GM23338 (cell line): Measurements from ENCODE around the gene JTB. TPM values are rescaled to one million over a fixed set of nuclear protein-coding genes. Genes with fewer than 3 reads are reported as not detected.

Source experiments
- ATAC-seq: fragments of 200-7000 bp; cut with Tn5 transposase; 3 replicates; pipeline ENCODE4 v1.9.1; 2020
- DNase-seq: peaks from one replicate; pipeline ENCODE4 v3.0.0-alpha.2; 2015; ENCODE audit warnings: low spot score
- H2AFZ ChIP-seq: fragments of 200-600 bp; sonication (generic); 2 replicates; pipeline ENCODE4 v1.8.0; 2016; ENCODE audit warnings: antibody characterized with exemption, mild to moderate bottlenecking, moderate library complexity
- H3F3A ChIP-seq: fragments of 200-600 bp; sonication (generic); replicated peaks from 2 replicates; pipeline ENCODE4 v1.8.0; 2017; ENCODE audit warnings: antibody characterized with exemption, mixed run types, low read depth
- H3K27ac ChIP-seq: fragments of 200-600 bp; sonication (generic); 2 replicates; pipeline ENCODE4 v1.6.1; 2016; ENCODE audit warnings: low read depth
- H3K27me3 ChIP-seq: fragments of 200-600 bp; sonication (generic); 2 replicates; pipeline ENCODE4 v1.8.0; 2016; ENCODE audit warnings: mild to moderate bottlenecking, mixed run types, moderate library complexity; ENCODE audit not compliant: insufficient read depth
- H3K36me3 ChIP-seq: fragments of 200-600 bp; sonication (generic); 2 replicates; pipeline ENCODE4 v1.8.0; 2016; ENCODE audit warnings: mild to moderate bottlenecking; ENCODE audit not compliant: insufficient read depth
- H3K4me1 ChIP-seq: fragments of 200-600 bp; sonication (generic); 2 replicates; pipeline ENCODE4 v1.8.0; 2016; ENCODE audit warnings: mild to moderate bottlenecking, moderate library complexity; ENCODE audit not compliant: insufficient read depth
- H3K4me2 ChIP-seq: fragments of 200-600 bp; sonication (generic); 2 replicates; pipeline ENCODE4 v1.7.1; 2017; ENCODE audit warnings: mixed run types
- H3K4me3 ChIP-seq: fragments of 200-600 bp; sonication (generic); 2 replicates; pipeline ENCODE4 v1.6.1; 2016; ENCODE audit warnings: mixed run types
- H3K79me2 ChIP-seq: fragments of 200-600 bp; sonication (generic); replicated peaks from 2 replicates; pipeline ENCODE4 v1.8.0; 2017; ENCODE audit warnings: mild to moderate bottlenecking; ENCODE audit not compliant: insufficient read depth
- H3K9me2 ChIP-seq: fragments of 200-600 bp; sonication (generic); 2 replicates; pipeline ENCODE4 v1.8.0; 2017; ENCODE audit not compliant: insufficient read depth
- H4K20me1 ChIP-seq: fragments of 200-600 bp; sonication (generic); replicated peaks from 2 replicates; pipeline ENCODE4 v1.8.0; 2017; ENCODE audit warnings: mild to moderate bottlenecking; ENCODE audit not compliant: insufficient read depth
- H3K27ac Mint-ChIP-seq: 2 replicates; pipeline ENCODE4 v1.8.0; 2020; ENCODE audit warnings: inconsistent platforms, mild to moderate bottlenecking, moderate library complexity, mixed read lengths
- H3K27me3 Mint-ChIP-seq: 3 replicates; pipeline ENCODE4 v1.8.0; 2022; ENCODE audit warnings: low read depth, mild to moderate bottlenecking, moderate library complexity, mixed read lengths, inconsistent platforms; ENCODE audit not compliant: insufficient read depth, poor library complexity
- H3K36me3 Mint-ChIP-seq: 3 replicates; pipeline ENCODE4 v1.8.0; 2021; ENCODE audit warnings: low read depth, mild to moderate bottlenecking, inconsistent platforms, moderate library complexity, mixed read lengths
- H3K4me1 Mint-ChIP-seq: 3 replicates; pipeline ENCODE4 v1.8.0; 2020; ENCODE audit warnings: mild to moderate bottlenecking, inconsistent platforms, mixed read lengths
- H3K4me3 Mint-ChIP-seq: 3 replicates; pipeline ENCODE4 v1.8.0; 2021; ENCODE audit warnings: moderate library complexity, mild to moderate bottlenecking, inconsistent platforms, mixed read lengths
- H3K9me3 Mint-ChIP-seq: 3 replicates; pipeline ENCODE4 v1.8.0; 2020; ENCODE audit warnings: moderate library complexity, mild to moderate bottlenecking, inconsistent platforms, mixed read lengths
- CREB1 ChIP-seq: fragments of 250-450 bp; sonication (Bioruptor Pico); IDR thresholded peaks from 2 replicates; pipeline ENCODE4 v1.5.0; 2020; ENCODE audit warnings: low read depth, mild to moderate bottlenecking, moderate library complexity
- EZH2 ChIP-seq: fragments of 200-600 bp; sonication (generic); IDR thresholded peaks from one replicate; pipeline ENCODE4 v1.8.0; 2017; ENCODE audit warnings: antibody characterized with exemption, mild to moderate bottlenecking, low read depth; ENCODE audit not compliant: unreplicated experiment
- JUNB ChIP-seq: IDR thresholded peaks from one replicate; pipeline ENCODE4 v1.6.1; 2016; ENCODE audit warnings: antibody characterized with exemption; ENCODE audit not compliant: unreplicated experiment
- NANOG ChIP-seq: IDR thresholded peaks from 2 replicates; pipeline ENCODE4 v1.6.1; 2016; ENCODE audit warnings: antibody characterized with exemption, borderline replicate concordance
- STAT1 ChIP-seq: IDR thresholded peaks from one replicate; pipeline ENCODE4 v1.6.1; 2016; ENCODE audit warnings: antibody characterized with exemption; ENCODE audit not compliant: unreplicated experiment
- ZNF114 ChIP-seq: fragments of 250-450 bp; sonication (Bioruptor Pico); IDR thresholded peaks from 2 replicates; pipeline ENCODE4 v1.5.0; 2020; ENCODE audit warnings: mild to moderate bottlenecking, moderate library complexity
- polyA plus RNA-seq: library from polyadenylated mRNA; unstranded; fragments of >200 nt; fragmentation: Nextera tagmentation; extraction: Ambion mirVana; gene quantifications from 2 replicates; pipeline ENCODE4 v1.2.1, GENCODE V29; 2016
- total RNA-seq: library from RNA; depleted of rRNA; stranded (reverse); fragments of >200 nt; shearing (Covaris generic); gene quantifications from 2 replicates; pipeline ENCODE4 v1.2.3, GENCODE V29; 2014
- TF ChIP-seq, protein P1 (sequence below), 2 experiments: fragments of 200-600 bp in 1 of 2; sonication (generic) in 1 of 2; conservative IDR thresholded peaks; 2 replicates each; pipeline versions ENCODE4 v1.5.1 to v1.6.1; 2016 to 2017; ENCODE audit warnings: antibody characterized with exemption in 2 of 2, low read depth in 2 of 2, mild to moderate bottlenecking in 2 of 2, moderate library complexity in 1 of 2
- TF ChIP-seq, protein P2 (sequence below): IDR thresholded peaks from 2 replicates; pipeline ENCODE4 v1.6.1; 2016; ENCODE audit warnings: antibody characterized with exemption

JTB gene
- total and polyA plus RNA-seq, 2 experiments from 2014 or later, result 140 to 208 TPM

DNA sequence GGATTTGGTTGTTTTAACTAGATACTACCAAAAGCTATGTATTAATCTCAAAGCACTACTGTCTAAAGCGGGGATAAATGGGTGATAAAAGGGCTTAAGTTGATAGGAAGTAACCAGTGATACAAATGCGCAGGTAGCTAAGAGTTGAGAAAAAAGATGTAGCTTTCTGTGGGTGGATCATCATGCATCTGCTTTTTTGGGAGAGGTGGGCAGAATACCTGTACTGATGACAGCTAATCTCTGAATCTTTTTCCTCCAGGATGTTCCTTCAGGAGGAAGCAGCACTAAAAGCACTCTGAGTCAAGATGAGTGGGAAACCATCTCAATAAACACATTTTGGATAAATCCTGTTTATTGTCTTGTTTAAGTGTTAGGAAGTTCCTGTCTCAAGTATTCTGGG lies 14.3 kb upstream of the JTB start:
- Mint-ChIP-seq H3K27me3 (peaks cover 21% of the 10 kb centered on the region), H3K27ac (peak overlapping the region; percentile 99), H3K9me3 (peaks cover 8% of the 10 kb centered on the region; the same call in 2 of the 3 replicates), H3K36me3 (peaks cover 60% of the 10 kb centered on the region), H3K4me1 (peaks cover 20% of the 10 kb centered on the region), H3K4me3 (peak overlapping the region; percentile 98)
- Histone ChIP-seq H3K27ac (peak overlapping the region; percentile 90), H2AFZ (no peak overlapping the region), H3K27me3 (no peaks in the 10 kb centered on the region), H3F3A (peaks cover 39% of the 10 kb centered on the region), H3K4me3 (peak overlapping the region; percentile 72), H3K79me2 (peaks cover 23% of the 10 kb centered on the region), H3K4me1 (peaks cover 17% of the 10 kb centered on the region), H3K4me2 (peak overlapping the region; percentile 100), H3K9me2 (no peaks in the 10 kb centered on the region), H4K20me1 (peaks cover 27% of the 10 kb centered on the region), H3K36me3 (peaks cover 38% of the 10 kb centered on the region)
- ATAC-seq, result no peak
- no peak for DNase-seq
- TF ChIP-seq NANOG, result no peak
- TF ChIP-seq STAT1, result no peak

DNA sequence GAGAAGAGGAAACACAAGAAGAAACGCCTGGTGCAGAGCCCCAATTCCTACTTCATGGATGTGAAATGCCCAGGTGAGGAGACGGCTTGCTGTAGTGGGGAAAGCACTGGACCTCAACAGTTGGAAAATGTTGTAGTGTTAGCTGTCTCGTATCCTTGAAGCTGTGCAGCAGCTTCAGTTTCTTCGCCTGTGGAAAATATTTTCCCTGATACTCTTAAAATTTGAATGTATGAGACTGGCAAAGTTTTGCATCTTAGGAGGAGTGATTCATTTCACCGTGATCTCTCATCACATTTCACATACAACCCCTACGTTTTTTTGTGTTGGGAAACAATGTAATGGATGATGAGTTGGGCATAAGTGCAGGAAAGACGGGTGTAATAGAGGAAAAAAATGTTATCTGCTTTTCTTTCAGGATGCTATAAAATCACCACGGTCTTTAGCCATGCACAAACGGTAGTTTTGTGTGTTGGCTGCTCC lies 13.7 kb upstream of the JTB start:
- Mint-ChIP-seq H3K9me3 (peaks cover 8% of the 10 kb centered on the region; the same call in 2 of the 3 replicates), H3K27ac (peak overlapping the region; percentile 99), H3K27me3 (peaks cover 23% of the 10 kb centered on the region), H3K36me3 (peaks cover 57% of the 10 kb centered on the region), H3K4me1 (peaks cover 24% of the 10 kb centered on the region), H3K4me3 (peak overlapping the region; percentile 98)
- H4K20me1 ChIP-seq, result peaks cover 27% of the 10 kb centered on the region
- peaks cover 38% of the 10 kb centered on the region for H3F3A ChIP-seq
- ATAC-seq (no peak), DNase-seq (no peak)
- peaks cover 17% of the 10 kb centered on the region for H3K4me1 ChIP-seq
- peaks cover 23% of the 10 kb centered on the region for H3K79me2 ChIP-seq
- no peaks in the 10 kb centered on the region for H3K27me3 ChIP-seq
- H3K36me3 ChIP-seq, result peaks cover 38% of the 10 kb centered on the region
- TF ChIP-seq ZNF114 (CRISPR knock-in tag), result no peak
- TF ChIP-seq EZH2, result no peak
- TF ChIP-seq, protein P1, sequence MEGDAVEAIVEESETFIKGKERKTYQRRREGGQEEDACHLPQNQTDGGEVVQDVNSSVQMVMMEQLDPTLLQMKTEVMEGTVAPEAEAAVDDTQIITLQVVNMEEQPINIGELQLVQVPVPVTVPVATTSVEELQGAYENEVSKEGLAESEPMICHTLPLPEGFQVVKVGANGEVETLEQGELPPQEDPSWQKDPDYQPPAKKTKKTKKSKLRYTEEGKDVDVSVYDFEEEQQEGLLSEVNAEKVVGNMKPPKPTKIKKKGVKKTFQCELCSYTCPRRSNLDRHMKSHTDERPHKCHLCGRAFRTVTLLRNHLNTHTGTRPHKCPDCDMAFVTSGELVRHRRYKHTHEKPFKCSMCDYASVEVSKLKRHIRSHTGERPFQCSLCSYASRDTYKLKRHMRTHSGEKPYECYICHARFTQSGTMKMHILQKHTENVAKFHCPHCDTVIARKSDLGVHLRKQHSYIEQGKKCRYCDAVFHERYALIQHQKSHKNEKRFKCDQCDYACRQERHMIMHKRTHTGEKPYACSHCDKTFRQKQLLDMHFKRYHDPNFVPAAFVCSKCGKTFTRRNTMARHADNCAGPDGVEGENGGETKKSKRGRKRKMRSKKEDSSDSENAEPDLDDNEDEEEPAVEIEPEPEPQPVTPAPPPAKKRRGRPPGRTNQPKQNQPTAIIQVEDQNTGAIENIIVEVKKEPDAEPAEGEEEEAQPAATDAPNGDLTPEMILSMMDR (conservative IDR thresholded peaks at IDR 0.05; ENCODE audit: low read depth in 2 of 2), result no peak
- TF ChIP-seq CREB1 (CRISPR knock-in tag), result no peak
- TF ChIP-seq, protein P2, sequence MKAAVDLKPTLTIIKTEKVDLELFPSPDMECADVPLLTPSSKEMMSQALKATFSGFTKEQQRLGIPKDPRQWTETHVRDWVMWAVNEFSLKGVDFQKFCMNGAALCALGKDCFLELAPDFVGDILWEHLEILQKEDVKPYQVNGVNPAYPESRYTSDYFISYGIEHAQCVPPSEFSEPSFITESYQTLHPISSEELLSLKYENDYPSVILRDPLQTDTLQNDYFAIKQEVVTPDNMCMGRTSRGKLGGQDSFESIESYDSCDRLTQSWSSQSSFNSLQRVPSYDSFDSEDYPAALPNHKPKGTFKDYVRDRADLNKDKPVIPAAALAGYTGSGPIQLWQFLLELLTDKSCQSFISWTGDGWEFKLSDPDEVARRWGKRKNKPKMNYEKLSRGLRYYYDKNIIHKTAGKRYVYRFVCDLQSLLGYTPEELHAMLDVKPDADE, result no peak
- no peak for TF ChIP-seq JUNB
- TF ChIP-seq STAT1, result no peak
- H2AFZ ChIP-seq, result no peak overlapping the region
- peak overlapping the region; percentile 90 for H3K27ac ChIP-seq
- no peaks in the 10 kb centered on the region for H3K9me2 ChIP-seq
- peak overlapping the region; percentile 100 for H3K4me2 ChIP-seq
- H3K4me3 ChIP-seq, result peak overlapping the region; percentile 72
